AG04450 (cell line): ENCODE results near the gene GPSM1. TPM values are rescaled to one million over a fixed set of nuclear protein-coding genes. Genes with fewer than 3 reads are reported as not detected.

Experiments
- CTCF ChIA-PET: fragments of 300-600, 350-600 bp; formaldehyde crosslinking; extraction: SDS; loops from one replicate; lab custom pipeline; 2022; ENCODE audit warnings: antibody characterized with exemption, inconsistent platforms; lab: Charles Lee
- POLR2A ChIA-PET: fragments of 350-600 bp; formaldehyde crosslinking; extraction: SDS; loops from one replicate; lab custom pipeline; 2021; ENCODE audit warnings: antibody characterized with exemption, inconsistent platforms; lab: Yijun Ruan, JAX
- DNase-seq: peaks from one replicate; pipeline ENCODE4 v3.0.0-alpha.2; 2011; ENCODE audit warnings: low read depth, low spot score
- H3K27ac ChIP-seq: one replicate; pipeline ENCODE4 v1.5.1; 2012; ENCODE audit warnings: low read depth, low read length, control low read depth
- H3K27me3 ChIP-seq: one replicate; pipeline ENCODE4 v1.6.0; 2012; ENCODE audit warnings: low read length; ENCODE audit not compliant: control insufficient read depth, insufficient read depth
- H3K4me3 ChIP-seq: 2 replicates; pipeline ENCODE4 v1.5.1; 2011; ENCODE audit warnings: mild to moderate bottlenecking, low read depth, low read length, control low read depth
- H3K9me3 ChIP-seq: 2 replicates; pipeline ENCODE4 v1.5.1; 2012; ENCODE audit warnings: low read length; ENCODE audit not compliant: control insufficient read depth, insufficient read depth
- CTCF ChIP-seq: IDR thresholded peaks from 2 replicates; pipeline ENCODE4 v1.5.1; 2011; ENCODE audit warnings: low read depth, low read length, control low read depth, inconsistent platforms
- polyA plus RNA-seq: library from polyadenylated mRNA; depleted of rRNA; stranded (reverse); fragments of >200 nt; gene quantifications from 2 replicates; pipeline ENCODE4 v1.2.3, GENCODE V29; 2011

The GPSM1 gene
- polyA plus RNA-seq, 1 experiment = 22.5 TPM

DNA sequence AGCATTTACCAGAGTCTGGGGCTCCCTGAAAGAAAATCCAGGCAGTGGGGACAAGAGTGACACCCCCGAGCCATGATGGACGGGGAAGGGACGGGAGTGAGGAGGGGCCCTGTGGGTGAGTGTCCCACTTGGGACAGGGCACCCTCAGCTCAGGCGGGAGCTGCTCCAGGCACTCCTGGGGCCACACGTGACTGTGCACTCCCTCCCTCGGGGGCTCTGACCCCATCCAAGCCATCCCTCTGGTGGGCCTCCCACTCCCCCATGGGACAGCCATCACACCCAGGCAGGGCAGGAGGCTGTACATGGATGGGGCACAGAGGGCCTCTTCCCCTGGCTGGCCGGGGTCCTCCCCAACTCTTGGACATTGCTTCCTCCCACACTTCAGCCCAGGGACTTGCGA, 49.1 kb downstream of the GPSM1 start:
- Histone ChIP-seq H3K9me3 (peaks cover 6% of the 10 kb centered on the region; the same call in 1 of the 2 replicates), H3K4me3 (no peak overlapping the region), H3K27ac (no peak overlapping the region), H3K27me3 (no peaks in the 10 kb centered on the region)
- TF ChIP-seq CTCF = no peak
- CTCF ChIA-PET = no interaction called here
- POLR2A ChIA-PET = no interaction called here
- no peak for DNase-seq

DNA sequence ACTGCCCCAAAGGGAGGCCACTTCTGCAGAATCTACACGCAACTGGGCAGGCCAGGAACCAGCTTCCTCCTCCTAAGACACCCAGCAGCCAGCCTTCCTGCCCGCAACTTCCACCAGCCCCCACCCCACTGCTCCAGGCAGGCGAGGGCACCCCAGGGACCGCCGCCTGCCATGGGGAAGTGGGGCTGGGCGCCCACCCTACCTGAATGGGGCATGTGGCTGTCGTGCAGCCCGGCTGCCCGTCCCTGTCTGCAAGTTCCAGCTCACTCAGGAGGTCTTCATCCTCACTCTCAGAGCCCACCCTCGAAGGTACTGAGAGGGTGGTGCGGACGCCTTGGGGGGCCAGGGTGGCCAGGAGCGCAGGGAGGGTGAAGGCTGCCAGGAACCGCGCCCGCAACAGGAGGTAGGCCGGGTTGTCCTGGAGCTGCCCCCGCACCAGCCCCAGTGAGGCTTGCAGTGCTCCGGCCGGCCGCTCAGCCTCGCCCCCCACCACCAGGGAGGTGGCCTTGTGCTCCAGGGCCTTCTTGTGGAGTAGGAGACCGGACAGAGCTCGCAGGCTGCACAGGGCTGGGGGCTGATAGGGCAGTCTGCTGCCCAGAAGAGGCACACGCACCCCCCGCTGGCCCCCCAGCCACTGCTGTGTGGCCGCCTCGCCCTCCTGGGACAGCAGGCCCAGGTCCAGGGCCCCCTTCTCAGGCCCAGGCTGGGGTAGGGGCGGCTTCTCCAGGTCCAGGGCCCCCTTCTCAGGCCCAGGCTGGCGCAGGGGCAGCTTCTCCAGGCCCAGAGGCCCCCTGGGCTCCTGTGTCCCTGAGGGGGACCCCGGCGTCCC, 50.2 kb downstream of the GPSM1 start:
- CTCF ChIA-PET = no interaction called here

DNA sequence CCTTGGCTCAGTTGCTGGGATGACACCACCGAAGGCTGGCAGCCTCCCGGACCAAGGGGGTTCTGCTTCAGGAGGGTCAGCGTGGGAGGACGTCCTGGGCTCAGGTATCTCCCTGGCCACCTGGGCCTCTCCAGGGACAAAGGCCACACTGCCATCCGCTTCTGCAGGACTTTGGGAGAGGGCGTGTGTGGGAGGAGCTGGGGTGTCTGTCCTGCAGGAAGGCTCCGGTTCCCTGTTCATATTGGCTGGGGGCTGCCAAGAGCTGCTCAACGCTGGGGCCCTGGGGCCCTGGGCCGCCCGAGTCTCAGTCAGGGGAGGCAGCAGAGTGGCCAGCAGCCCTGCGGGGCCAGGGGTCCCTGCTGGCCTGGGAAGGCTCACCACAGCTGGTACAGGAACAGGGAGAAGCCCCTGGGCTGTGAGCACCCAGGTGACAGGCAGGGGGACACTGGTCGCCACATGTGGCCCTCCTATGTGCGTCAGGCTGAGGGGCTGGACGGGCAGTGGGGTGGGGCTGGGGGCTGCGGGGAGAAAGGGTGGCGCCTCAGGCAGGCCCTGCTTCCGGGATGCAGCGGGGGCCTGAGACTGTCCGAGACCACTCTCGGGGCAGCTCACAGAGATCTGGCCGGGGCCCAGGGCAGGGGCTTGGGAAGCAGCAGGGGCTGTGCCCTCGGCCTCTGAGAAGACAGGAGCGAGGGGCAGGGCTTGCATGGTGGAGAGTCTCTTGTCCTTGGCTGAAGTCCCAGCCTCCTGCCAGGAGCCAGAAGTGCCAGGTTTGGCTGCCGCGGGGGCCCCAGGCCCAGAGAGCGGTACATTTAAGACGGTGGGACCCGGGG, 51.0 kb downstream of the GPSM1 start:
- ChIA-PET POLR2A (interaction anchor here (0.7 kb wide), 1 partner anchor 8 kb away, joined by 4 read pairs; no protein-coding TSS in a partner anchor), CTCF (no interaction called here)
- no peak overlapping the region for H3K27ac ChIP-seq
- no peak for TF ChIP-seq CTCF
- peaks cover 6% of the 10 kb centered on the region; the same call in 1 of the 2 replicates for H3K9me3 ChIP-seq
- DNase-seq = no peak
- H3K27me3 ChIP-seq = no peaks in the 10 kb centered on the region
- no peak overlapping the region for H3K4me3 ChIP-seq

More for the DNA sequence above, 50.2 kb downstream of the GPSM1 start:
- POLR2A ChIA-PET = interaction anchor here (0.7 kb wide), 1 partner anchor 9 kb away, joined by 4 read pairs; no protein-coding TSS in a partner anchor
- no peak for TF ChIP-seq CTCF
- no peak for DNase-seq
- Histone ChIP-seq H3K9me3 (peaks cover 6% of the 10 kb centered on the region; the same call in 1 of the 2 replicates), H3K27me3 (no peaks in the 10 kb centered on the region), H3K4me3 (no peak overlapping the region), H3K27ac (no peak overlapping the region)

GRCh38 chr9:136379003-136379287, 51.6 kb downstream of the GPSM1 start:
- H3K27ac ChIP-seq = no peak overlapping the region
- no peak for TF ChIP-seq CTCF
- DNase-seq = no peak
- H3K27me3 ChIP-seq = no peaks in the 10 kb centered on the region
- H3K4me3 ChIP-seq = no peak overlapping the region
- ChIA-PET POLR2A (no interaction called here), CTCF (interaction anchor here (1.0 kb wide), 1 partner anchor 15 kb away, joined by 3 read pairs; the partner anchor contains the start of gene DNLZ)
- H3K9me3 ChIP-seq = peaks cover 6% of the 10 kb centered on the region; the same call in 1 of the 2 replicates
